ENCODE measurements around the gene EPAS1. TPM values are rescaled to one million over a fixed set of nuclear protein-coding genes. Genes with fewer than 3 reads are reported as not detected.

Gene EPAS1
- total RNA-seq, 1 donor from 2014 or later = 19.4 TPM

DNA sequence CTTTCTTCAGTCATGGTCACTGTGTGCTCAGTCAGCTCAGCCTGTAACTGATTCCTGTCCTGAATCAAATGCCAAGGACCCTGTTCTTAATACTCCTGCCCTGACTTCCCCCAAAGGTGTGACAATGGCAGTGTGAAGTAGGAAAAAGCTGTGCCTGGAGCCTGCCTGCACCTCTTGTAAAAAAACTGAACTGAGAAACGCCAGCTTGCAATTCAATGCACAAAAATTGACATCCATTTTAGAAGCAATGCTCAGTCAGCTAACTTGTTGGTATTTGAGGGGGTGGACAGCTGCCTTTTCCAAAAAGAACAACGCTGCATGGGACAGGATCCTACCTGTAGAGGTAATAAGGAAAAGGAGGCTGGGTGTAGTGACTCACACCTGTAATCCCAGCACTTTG is 115.9 kb downstream of the EPAS1 start:
- H3K9me3 Mint-ChIP-seq = peaks cover 6% of the 10 kb centered on the region
- intact Hi-C loops (cut with micrococcal nuclease) = no loop called here
- H3K27me3 Mint-ChIP-seq = peaks cover 10% of the 10 kb centered on the region
- no peaks in the 10 kb centered on the region for H3K36me3 Mint-ChIP-seq (ENCODE audit: low read depth)
- no peak overlapping the region for H3K27ac Mint-ChIP-seq
- no peaks in the 10 kb centered on the region for H3K4me1 Mint-ChIP-seq
- no peak overlapping the region for H3K4me3 Mint-ChIP-seq
- peak; percentile 34 for DNase-seq

DNA sequence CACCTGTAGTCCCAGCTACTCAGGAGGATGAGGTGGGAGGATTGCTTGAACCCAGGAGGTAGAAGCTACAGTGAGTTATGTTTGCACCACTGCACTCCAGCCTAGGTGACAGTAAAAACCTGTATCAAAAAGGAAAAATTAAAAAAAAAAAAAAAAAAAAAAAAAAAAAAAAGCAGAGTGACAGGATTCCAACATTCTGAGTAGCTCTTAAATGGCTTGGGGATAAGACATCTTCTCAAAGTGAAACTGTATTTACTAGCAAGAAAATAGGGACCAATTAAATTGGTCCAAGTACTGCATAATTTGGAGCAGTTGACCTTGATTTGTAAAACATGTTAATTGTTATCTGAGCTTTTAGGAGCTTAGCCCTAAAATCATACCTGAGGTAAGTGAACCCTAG is 116.4 kb downstream of the EPAS1 start:
- H3K36me3 Mint-ChIP-seq (ENCODE audit: low read depth) = no peaks in the 10 kb centered on the region
- intact Hi-C loops (cut with micrococcal nuclease) = no loop called here
- peaks cover 9% of the 10 kb centered on the region for H3K27me3 Mint-ChIP-seq
- H3K4me1 Mint-ChIP-seq = no peaks in the 10 kb centered on the region
- DNase-seq = no peak
- no peak overlapping the region for H3K27ac Mint-ChIP-seq
- peaks cover 6% of the 10 kb centered on the region for H3K9me3 Mint-ChIP-seq
- H3K4me3 Mint-ChIP-seq = no peak overlapping the region

DNA sequence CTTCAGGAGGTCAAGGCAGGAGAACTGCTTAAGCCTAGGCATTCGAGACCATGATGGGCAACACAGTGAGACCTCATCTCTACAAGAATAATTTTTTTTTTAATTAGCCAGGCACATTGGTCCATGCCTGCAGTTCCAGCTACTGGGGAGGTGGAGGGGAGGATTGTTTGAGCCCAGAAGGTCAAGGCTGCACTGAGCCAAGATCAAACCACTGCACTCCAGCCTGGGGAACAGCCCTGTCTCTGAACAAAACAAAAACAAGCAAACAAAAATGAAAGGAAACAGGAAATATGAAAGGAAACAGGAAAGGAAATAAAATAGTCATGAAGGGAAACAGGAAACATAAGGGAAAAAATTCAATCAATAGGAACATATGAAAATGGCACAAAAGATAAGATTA is 117.5 kb downstream of the EPAS1 start:
- Mint-ChIP-seq H3K27me3 (peaks cover 9% of the 10 kb centered on the region), H3K27ac (no peak overlapping the region), H3K4me3 (no peak overlapping the region), H3K36me3 (ENCODE audit: low read depth) (no peaks in the 10 kb centered on the region), H3K9me3 (peaks cover 6% of the 10 kb centered on the region), H3K4me1 (no peaks in the 10 kb centered on the region)
- DNase-seq = no peak
- intact Hi-C loops (cut with micrococcal nuclease) = no loop called here

DNA sequence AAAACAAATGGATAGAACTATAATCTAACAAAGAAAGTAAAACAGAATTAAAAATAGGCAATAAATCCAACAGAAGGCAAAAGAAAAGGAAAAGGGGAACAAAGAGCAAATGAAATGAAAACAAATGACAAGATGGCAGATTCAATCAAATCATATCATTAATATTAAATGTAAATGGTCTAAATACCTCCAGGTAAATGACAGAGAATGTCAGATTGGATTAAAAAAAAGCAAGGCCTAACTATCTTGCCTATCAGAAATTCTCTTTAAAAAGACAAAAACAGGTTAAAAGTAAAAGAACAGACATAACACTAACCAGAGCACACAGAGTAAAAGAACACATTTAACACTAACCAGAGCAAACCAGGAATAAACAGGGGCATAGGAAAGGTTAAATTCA is 119.1 kb downstream of the EPAS1 start:
- Mint-ChIP-seq H3K27me3 (peaks cover 9% of the 10 kb centered on the region), H3K4me3 (no peak overlapping the region), H3K27ac (no peak overlapping the region), H3K4me1 (no peaks in the 10 kb centered on the region), H3K36me3 (ENCODE audit: low read depth) (no peaks in the 10 kb centered on the region), H3K9me3 (peaks cover 6% of the 10 kb centered on the region)
- DNase-seq = no peak
- intact Hi-C loops (cut with micrococcal nuclease) = no loop called here

GRCh38 chr2:46416739-46417403 is 119.7 kb downstream of the EPAS1 start:
- Mint-ChIP-seq H3K9me3 (peaks cover 6% of the 10 kb centered on the region), H3K4me1 (no peaks in the 10 kb centered on the region), H3K27me3 (peaks cover 9% of the 10 kb centered on the region), H3K36me3 (ENCODE audit: low read depth) (no peaks in the 10 kb centered on the region), H3K4me3 (no peak overlapping the region), H3K27ac (peak overlapping the region; percentile 26)
- no peak for DNase-seq
- intact Hi-C loops (cut with micrococcal nuclease) = no loop called here

DNA sequence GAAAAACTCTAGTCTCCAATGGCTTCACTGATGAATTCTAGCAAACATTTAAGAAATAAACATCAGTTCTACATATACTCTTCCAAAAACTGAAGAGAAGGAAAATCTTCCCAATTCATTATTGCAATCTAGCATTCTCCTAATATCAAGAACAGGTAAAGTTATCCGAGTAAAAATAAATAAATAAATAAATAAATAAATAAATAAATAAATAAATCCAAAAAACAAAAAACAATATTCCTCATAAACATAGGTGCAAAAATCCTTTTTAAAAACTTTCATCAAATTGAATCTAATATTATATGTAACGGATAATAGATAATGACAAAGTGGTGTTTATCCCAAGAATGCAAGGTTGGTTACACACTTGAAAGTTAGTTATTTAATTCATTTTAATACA is 123.7 kb downstream of the EPAS1 start:
- intact Hi-C loops (cut with micrococcal nuclease) = loop anchor here (1.0 kb wide), 1 partner anchor 26 kb away; no protein-coding TSS in a partner anchor
- Mint-ChIP-seq H3K27ac (no peak overlapping the region), H3K4me1 (no peaks in the 10 kb centered on the region), H3K9me3 (peaks cover 6% of the 10 kb centered on the region), H3K27me3 (peaks cover 1% of the 10 kb centered on the region), H3K4me3 (no peak overlapping the region), H3K36me3 (ENCODE audit: low read depth) (no peaks in the 10 kb centered on the region)
- DNase-seq = no peak

DNA sequence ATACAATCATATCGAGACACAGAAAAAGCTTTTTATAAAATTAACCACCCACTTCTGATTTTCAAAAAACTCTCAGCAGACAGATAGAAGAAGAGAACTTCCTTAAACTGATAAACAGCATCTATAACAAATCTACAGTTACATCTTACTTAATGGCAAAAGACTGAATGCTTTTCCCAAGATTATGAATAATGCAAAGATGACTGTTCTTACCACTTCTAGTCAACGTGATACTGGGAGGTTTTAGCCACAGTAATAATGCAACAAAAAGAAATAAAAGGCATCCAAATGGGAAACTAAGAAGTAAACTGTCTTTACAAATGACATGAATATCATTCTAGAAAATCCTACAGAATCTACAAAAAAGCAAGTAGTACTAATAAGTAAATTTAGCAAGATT is 124.2 kb downstream of the EPAS1 start:
- DNase-seq = no peak
- no peak overlapping the region for H3K4me3 Mint-ChIP-seq
- H3K27ac Mint-ChIP-seq = no peak overlapping the region
- no peaks in the 10 kb centered on the region for H3K36me3 Mint-ChIP-seq (ENCODE audit: low read depth)
- H3K4me1 Mint-ChIP-seq = no peaks in the 10 kb centered on the region
- peaks cover 1% of the 10 kb centered on the region for H3K27me3 Mint-ChIP-seq
- intact Hi-C loops (cut with micrococcal nuclease) = loop anchor here (1.0 kb wide), 1 partner anchor 26 kb away; no protein-coding TSS in a partner anchor
- peaks cover 5% of the 10 kb centered on the region for H3K9me3 Mint-ChIP-seq

DNA sequence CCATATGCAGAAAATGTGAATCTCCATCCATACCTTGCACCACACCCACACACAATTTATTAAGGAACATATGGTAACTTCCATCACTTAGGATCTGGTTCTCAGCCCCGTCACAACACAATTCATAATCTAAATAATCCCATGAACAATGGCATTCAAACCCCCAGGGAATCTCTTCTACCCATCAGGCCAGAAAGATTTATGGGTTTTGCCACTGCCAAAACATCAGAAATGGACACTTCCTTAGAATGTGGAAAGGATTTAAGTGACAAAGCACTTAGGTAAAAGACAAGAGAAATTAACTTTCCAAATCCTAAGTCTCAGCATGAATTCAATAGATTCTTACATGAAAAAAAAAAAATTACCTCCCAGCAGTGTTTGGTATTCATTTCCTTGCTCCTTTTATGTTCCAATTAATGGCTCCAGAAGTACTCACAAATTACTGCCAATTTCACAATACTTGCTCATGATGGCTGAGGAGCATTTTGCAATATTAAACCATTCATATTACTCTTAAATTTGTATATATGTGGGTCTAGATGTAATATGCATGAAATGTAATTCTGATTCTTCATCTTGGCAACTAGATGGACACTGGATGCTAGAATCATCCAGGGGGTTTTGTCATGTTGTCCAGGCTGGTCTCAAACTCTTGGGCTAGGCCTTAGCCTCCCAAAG is 125.6 kb downstream of the EPAS1 start:
- Mint-ChIP-seq H3K4me3 (no peak overlapping the region), H3K4me1 (no peaks in the 10 kb centered on the region), H3K9me3 (no peaks in the 10 kb centered on the region), H3K27ac (no peak overlapping the region), H3K27me3 (peaks cover 1% of the 10 kb centered on the region), H3K36me3 (ENCODE audit: low read depth) (no peaks in the 10 kb centered on the region)
- intact Hi-C loops (cut with micrococcal nuclease) = no loop called here
- DNase-seq = no peak

- intact Hi-C loops (cut with micrococcal nuclease) = no loop called here
- no peak overlapping the region for H3K27ac Mint-ChIP-seq
- H3K4me1 Mint-ChIP-seq = no peaks in the 10 kb centered on the region
- peaks cover 1% of the 10 kb centered on the region for H3K27me3 Mint-ChIP-seq
- peaks cover 2% of the 10 kb centered on the region for H3K9me3 Mint-ChIP-seq
- no peak overlapping the region for H3K4me3 Mint-ChIP-seq
- no peak for DNase-seq
- no peaks in the 10 kb centered on the region for H3K36me3 Mint-ChIP-seq (ENCODE audit: low read depth)
Measured at GRCh38 chr2:46424937-46425336, 127.7 kb downstream of the EPAS1 start.

- peaks cover 7% of the 10 kb centered on the region for H3K4me1 Mint-ChIP-seq
- peaks cover 1% of the 10 kb centered on the region for H3K27me3 Mint-ChIP-seq
- DNase-seq = no peak
- intact Hi-C loops (cut with micrococcal nuclease) = no loop called here
- no peak overlapping the region for H3K27ac Mint-ChIP-seq
- no peak overlapping the region for H3K4me3 Mint-ChIP-seq
- no peaks in the 10 kb centered on the region for H3K36me3 Mint-ChIP-seq (ENCODE audit: low read depth)
- H3K9me3 Mint-ChIP-seq = peaks cover 8% of the 10 kb centered on the region
Measured at GRCh38 chr2:46428911-46429436, 131.8 kb downstream of the EPAS1 start.

GRCh38 chr2:46430413-46430812 is 133.2 kb downstream of the EPAS1 start:
- Mint-ChIP-seq H3K27ac (no peak overlapping the region), H3K9me3 (peaks cover 8% of the 10 kb centered on the region), H3K4me1 (peaks cover 7% of the 10 kb centered on the region), H3K4me3 (no peak overlapping the region), H3K36me3 (ENCODE audit: low read depth) (no peaks in the 10 kb centered on the region), H3K27me3 (peaks cover 1% of the 10 kb centered on the region)
- no peak for DNase-seq
- intact Hi-C loops (cut with micrococcal nuclease) = no loop called here

- no peak overlapping the region for H3K27ac Mint-ChIP-seq
- intact Hi-C loops (cut with micrococcal nuclease) = no loop called here
- H3K4me1 Mint-ChIP-seq = peaks cover 7% of the 10 kb centered on the region
- H3K9me3 Mint-ChIP-seq = peaks cover 8% of the 10 kb centered on the region
- peaks cover 1% of the 10 kb centered on the region for H3K27me3 Mint-ChIP-seq
- H3K36me3 Mint-ChIP-seq (ENCODE audit: low read depth) = no peaks in the 10 kb centered on the region
- H3K4me3 Mint-ChIP-seq = no peak overlapping the region
- no peak for DNase-seq
Measured at GRCh38 chr2:46430992-46431391, 133.8 kb downstream of the EPAS1 start.

- intact Hi-C loops (cut with micrococcal nuclease) = no loop called here
- no peak for DNase-seq
Measured at GRCh38 chr2:46431481-46432235, 134.5 kb downstream of the EPAS1 start.

GRCh38 chr2:46434851-46435273 is 137.7 kb downstream of the EPAS1 start:
- Mint-ChIP-seq H3K27me3 (peaks cover 11% of the 10 kb centered on the region), H3K27ac (no peak overlapping the region), H3K4me1 (peaks cover 20% of the 10 kb centered on the region)

More at GRCh38 chr2:46431481-46432235, 134.5 kb downstream of the EPAS1 start:
- peaks cover 7% of the 10 kb centered on the region for H3K4me1 Mint-ChIP-seq
- H3K4me3 Mint-ChIP-seq = no peak overlapping the region
- H3K27me3 Mint-ChIP-seq = no peaks in the 10 kb centered on the region
- H3K36me3 Mint-ChIP-seq (ENCODE audit: low read depth) = no peaks in the 10 kb centered on the region
- H3K9me3 Mint-ChIP-seq = peaks cover 8% of the 10 kb centered on the region
- no peak overlapping the region for H3K27ac Mint-ChIP-seq

More at GRCh38 chr2:46434851-46435273, 137.7 kb downstream of the EPAS1 start:
- Mint-ChIP-seq H3K4me3 (no peak overlapping the region), H3K36me3 (ENCODE audit: low read depth) (no peaks in the 10 kb centered on the region), H3K9me3 (peaks cover 8% of the 10 kb centered on the region)
- no peak for DNase-seq
- intact Hi-C loops (cut with micrococcal nuclease) = no loop called here

Measured in activated CD4-positive, alpha-beta T cell treated with anti-CD3 and anti-CD28 coated beads, Interleukin-2, amount 10 ng/mL, durations not matched to agents 24 days and 14 days (primary cell).